Erythroblast (primary cell): ENCODE results near the gene PGA5.

Source experiments
- GATA1 ChIP-seq: IDR thresholded peaks from 2 replicates; pipeline ENCODE4 v1.6.1; 2011; ENCODE audit warnings: low read depth, mild to moderate bottlenecking, control low read depth, low read length, moderate library complexity
- POLR2A ChIP-seq: IDR thresholded peaks from 2 replicates; pipeline ENCODE4 v1.6.1; 2011; ENCODE audit warnings: mild to moderate bottlenecking, low read length

DNA sequence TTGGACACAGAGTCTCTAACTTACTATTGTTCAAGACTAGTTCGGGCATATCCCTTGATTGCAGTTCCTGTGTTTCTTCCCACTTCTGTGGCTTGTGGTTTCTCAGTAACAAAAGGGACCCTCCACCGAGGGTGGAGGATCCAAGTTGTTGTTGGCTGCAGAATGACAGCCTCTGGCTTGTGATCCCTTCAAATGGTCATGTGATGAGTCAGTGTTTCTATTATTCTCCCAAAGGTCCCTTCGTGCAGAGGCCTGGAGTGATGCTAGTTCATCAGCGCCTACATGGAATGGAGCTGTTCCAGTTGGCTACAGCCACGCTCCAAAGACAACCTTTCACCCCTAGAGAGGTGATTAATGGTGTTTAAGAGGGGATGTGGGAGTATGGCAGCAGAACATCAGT, 56.8 kb downstream of the PGA5 start:
- TF ChIP-seq POLR2A, result no peak
- TF ChIP-seq GATA1, result no peak
